Right lobe of liver (tissue), 4 donors: ENCODE data around the gene KRCC1.
"Not testable (repeated sequence)": the region's sequence is repeated elsewhere in the genome, so short reads cannot be mapped to it uniquely, and the experiment has no call there.

Source experiments
- CTCF ChIP-seq, 4 donors: fragments of 200-600 bp in 3 of 4; fragments of 450-650 bp in 1 of 4; IDR thresholded peaks; one replicate each; pipeline versions ENCODE4 v1.5.1 to v1.8.0; 2016 to 2022; ENCODE audit warnings: antibody characterized with exemption in 4 of 4, mild to moderate bottlenecking in 2 of 4
- POLR2A ChIP-seq: fragments of 450-650 bp; IDR thresholded peaks from one replicate; pipeline ENCODE4 v1.6.1; 2017; ENCODE audit warnings: antibody characterized with exemption, mild to moderate bottlenecking
- donor health status: DM: no; HTN: no; CAD: no.
- donor health status: DM: no; HTN: no; CAD: no.
- donor health status: DM: no; HTN: yes; CAD: no.

GRCh38 chr2:88017780-88018038, 37.9 kb downstream of the KRCC1 start:
- TF ChIP-seq CTCF (IDR thresholded peaks at IDR 0.05); POLR2A: not testable (repeated sequence)
